NCI-H510A (cell line): ENCODE results near the gene GBF1.
A peak's percentile ranks its signal among the peaks of the same experiment; 100 is the strongest.

Experiments
- DNase-seq: peaks from one replicate; lab custom pipeline; 2025; lab: John Stamatoyannopoulos, UW

GBF1 gene

GRCh38 chr10:102354451-102354850 is 109.1 kb downstream of the GBF1 start:
- DNase-seq = no peak

DNA sequence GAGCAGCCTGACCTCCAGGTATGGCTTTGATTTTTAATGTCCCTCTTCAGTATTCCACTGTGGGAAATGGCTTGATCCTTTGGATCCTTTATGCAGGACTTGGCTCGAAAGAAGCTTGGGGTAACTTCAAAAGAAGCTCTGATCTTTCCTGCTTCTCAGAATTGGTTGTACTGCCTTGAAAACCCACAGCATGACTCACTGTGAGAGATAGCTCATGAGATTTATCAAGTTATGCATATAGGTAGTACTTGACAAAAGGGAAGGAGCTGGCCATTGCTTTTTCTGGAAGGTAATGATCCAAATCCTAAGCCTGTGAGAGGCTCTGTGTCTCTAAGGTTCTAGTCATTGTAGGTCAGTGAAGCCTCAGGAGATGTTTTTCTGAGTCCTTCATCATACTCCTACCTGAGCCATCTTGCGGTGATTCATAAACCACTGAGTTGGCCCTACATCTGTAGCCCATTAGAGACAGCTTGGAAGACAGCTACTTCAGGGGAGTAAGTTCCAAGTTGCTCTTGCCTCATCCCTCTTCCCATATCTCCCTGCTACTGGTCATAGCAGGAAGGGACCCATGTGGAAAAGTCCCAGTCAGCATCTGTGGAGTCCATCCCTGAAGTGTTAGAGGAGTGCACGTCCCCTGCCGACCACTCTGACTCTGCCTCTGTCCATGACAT is 113.5 kb downstream of the GBF1 start:
- no peak for DNase-seq

DNA sequence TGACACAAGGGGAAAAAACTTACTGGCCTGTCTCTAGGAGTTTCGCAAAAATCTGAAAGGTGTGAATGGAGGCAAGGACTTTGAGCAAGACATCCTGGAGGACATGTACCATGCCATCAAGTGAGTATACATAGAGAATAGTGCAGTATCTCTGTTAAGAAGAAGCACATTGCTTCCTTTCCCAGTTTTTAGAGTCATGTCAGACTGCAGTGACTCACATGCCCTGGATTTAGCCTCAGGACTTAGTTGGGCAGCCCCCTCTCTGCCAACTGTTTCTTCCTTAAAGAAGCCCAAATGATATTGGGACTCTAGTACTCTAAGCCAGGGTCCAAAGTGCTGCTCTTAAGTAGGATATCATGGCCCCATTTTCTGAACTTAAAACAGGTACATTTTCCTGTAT is 122.1 kb downstream of the GBF1 start:
- no peak for DNase-seq

GRCh38 chr10:102368077-102368476 is 122.7 kb downstream of the GBF1 start:
- no peak for DNase-seq

DNA sequence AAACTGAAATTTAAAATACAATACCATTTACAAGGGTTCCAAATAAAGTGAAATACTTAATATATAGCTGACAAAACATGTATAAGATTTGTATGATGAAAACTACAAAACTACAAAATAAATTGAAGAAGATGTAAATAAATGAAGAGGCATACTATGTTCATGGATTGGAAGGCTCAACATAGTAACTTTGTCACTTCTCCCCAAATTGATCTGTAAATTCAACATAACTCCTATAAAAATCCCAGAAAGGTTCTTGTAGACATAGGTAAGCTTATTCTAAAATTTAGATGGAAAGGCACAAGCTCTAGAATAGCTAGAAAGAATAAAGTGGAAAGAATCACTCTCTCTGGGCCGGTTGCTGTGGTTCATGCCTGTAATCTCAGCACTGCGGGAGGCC is 126.0 kb downstream of the GBF1 start:
- DNase-seq = no peak

GRCh38 chr10:102375250-102375649 is 129.9 kb downstream of the GBF1 start:
- peak; percentile 47 for DNase-seq

GRCh38 chr10:102375867-102376266 is 130.5 kb downstream of the GBF1 start:
- no peak for DNase-seq

DNA sequence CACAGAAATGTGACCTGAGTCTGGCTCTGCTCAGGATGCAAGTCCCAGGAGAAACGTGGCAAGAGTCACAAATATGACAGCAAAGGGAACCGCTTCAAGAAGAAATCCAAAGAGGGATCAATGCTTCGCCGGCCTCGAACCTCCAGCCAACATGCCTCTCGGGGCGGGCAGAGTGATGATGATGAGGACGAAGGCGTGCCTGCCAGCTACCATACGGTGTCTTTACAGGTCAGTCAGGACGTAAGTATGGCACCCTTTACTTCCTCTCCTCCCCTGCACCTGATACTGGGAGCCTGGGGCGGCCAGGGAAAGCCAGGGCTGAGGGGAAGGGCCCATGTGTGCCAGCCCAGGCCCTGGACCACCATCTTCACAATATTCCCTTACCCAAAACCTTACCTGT is 131.6 kb downstream of the GBF1 start:
- DNase-seq = no peak

GRCh38 chr10:102379383-102379782 is 134.1 kb downstream of the GBF1 start:
- no peak for DNase-seq

GRCh38 chr10:102381983-102382382 is 136.7 kb downstream of the GBF1 start:
- DNase-seq = no peak

DNA sequence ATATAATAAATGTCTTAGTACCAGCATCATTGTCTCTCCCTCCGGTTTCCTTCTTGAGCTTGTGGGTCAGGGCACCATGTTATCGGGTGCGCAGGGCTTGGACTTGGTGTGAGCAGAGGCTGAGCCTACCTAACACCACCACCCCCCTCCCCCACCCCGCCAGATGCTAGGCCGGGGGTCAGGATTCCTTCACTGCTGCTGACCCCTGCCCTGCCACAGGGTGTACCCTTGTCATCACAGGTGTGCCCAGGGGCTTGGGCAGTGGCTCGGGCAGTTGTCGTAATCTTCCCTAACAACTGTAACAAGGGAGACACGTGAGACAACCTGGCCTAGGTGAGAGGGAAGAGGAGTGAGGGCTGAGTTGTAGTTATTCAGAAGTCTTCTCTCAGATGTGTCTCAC is 137.5 kb downstream of the GBF1 start:
- no peak for DNase-seq

GRCh38 chr10:102384053-102384452 is 138.7 kb downstream of the GBF1 start:
- DNase-seq = peak; percentile 27

GRCh38 chr10:102384606-102385429 is 139.5 kb downstream of the GBF1 start:
- no peak for DNase-seq

GRCh38 chr10:102389894-102390293 is 144.6 kb downstream of the GBF1 start:
- DNase-seq = no peak

GRCh38 chr10:102392306-102392705 is 147.0 kb downstream of the GBF1 start:
- DNase-seq = no peak

DNA sequence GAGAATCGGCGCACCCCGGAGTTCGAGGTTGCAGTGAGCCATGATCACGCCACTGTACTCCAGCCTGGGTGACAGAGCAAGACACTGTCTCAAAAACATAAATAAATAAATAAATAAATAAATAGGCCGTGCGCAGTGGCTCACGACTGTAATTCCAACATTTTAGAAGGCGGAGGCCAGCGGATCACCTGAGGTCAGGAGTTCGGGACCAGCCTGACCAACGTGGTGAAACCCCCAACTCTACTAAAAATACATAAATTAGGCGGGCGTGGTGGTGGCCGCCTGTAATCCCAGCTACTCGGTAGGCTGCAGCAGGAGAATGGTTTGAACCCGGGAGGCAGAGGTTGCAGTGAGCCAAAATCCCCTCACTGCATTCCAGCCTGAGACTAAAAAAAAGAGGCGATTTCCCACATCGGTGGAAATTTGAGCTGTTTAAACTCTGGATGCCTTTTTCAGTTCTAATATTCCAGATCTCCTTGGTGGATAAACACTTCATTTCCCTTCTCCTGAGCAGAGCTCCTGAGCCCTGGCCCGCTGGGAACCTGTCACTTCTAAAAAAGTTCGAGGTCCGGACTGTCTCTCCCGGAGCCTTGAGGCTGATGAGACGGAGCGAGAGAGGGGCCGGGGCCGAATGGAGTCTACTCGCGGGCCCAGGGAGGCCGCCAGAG is 148.2 kb downstream of the GBF1 start:
- DNase-seq = no peak

DNA sequence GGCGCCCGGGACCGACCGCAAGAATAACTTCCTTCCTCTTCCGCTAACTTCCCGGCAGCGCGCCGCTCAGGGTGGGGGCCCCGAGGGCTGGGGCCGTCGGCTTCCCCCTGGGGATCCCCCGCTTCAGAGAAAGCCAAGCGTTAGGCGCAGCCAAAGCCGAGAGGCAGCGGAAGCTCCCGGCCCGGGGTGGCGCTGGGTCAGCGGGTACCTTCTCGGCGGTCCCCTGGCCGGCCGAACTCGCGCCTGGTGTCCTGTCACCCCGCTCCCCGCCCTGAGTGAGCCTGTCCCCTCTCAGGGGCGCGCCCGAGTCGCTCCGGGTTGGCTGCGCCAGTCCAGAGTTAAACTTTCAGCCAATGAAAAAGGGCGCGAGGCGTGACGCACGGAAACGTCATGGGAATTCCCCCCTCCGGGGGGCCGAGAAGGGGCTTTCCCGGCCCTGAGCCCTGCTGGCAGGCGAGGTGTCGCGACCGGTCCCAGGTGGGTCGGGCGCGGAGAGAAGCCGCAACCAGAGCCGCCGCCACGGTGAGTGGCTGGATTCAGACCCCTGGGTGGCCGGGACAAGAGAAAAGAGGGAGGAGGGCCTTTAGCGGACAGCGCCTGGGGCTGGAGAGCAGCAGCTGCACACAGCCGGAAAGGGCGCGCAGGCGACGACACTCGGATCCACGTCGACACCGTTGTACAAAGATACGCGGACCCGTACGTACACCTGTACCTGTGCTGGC is 148.9 kb downstream of the GBF1 start:
- DNase-seq = peak; percentile 76

- DNase-seq = no peak
Observed at GRCh38 chr10:102394801-102395399, 149.6 kb downstream of the GBF1 start.

- DNase-seq = peak; percentile 41
Observed at GRCh38 chr10:102395400-102396316, 150.3 kb downstream of the GBF1 start, which contains the start of gene NFKB2. TSS of gene NFKB2 (plus strand) at chr10:102395705. CDS start at chr10:102395960, 255 bp downstream.

DNA sequence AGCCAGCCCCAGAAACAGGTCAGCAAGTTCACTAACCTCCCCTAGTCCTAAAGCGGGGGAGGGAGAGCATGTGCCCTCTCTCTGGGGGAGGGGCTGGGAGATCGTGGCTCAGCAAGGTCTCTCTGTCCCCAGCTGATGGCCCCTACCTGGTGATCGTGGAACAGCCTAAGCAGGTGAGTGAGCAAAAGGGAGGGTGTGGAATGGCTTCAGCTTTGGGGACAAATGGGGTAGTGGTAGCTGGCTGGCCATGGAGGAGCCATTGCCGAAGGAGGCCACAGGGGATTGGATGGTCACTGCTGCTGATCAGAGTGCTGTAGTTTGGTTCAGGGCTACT is 151.0 kb downstream of the GBF1 start:
- DNase-seq = no peak

DNA sequence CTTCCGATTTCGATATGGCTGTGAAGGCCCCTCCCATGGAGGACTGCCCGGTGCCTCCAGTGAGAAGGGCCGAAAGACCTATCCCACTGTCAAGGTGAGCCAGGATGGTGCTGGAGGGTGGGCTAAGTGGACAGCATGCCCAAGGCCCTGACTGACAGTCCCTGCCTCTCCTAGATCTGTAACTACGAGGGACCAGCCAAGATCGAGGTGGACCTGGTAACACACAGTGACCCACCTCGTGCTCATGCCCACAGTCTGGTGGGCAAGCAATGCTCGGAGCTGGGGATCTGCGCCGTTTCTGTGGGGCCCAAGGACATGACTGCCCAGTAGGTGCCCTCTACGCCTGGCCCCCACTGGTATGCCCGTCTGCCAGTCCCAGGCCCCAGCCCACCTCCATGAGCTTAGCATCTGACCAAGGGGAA is 151.4 kb downstream of the GBF1 start:
- no peak for DNase-seq
